HEK293T (cell line): Measurements from ENCODE around the gene IRAK3.
A peak's percentile ranks its signal among the peaks of the same experiment; 100 is the strongest.
"Not testable (repeated sequence)": the region's sequence is repeated elsewhere in the genome, so short reads cannot be mapped to it uniquely, and the experiment has no call there.

Source experiments
- CTCF ChIA-PET: fragments of 350-600 bp; formaldehyde crosslinking; extraction: SDS; loops from one replicate; lab custom pipeline; 2021; ENCODE audit warnings: antibody characterized with exemption, inconsistent platforms; lab: Yijun Ruan, JAX
- POLR2A ChIA-PET: fragments of 350-600 bp; formaldehyde crosslinking; extraction: SDS; loops from one replicate; lab custom pipeline; 2020; ENCODE audit warnings: antibody characterized with exemption, inconsistent platforms; lab: Yijun Ruan, JAX
- DNase-seq: peaks from one replicate; pipeline ENCODE4 v3.0.0; 2012; ENCODE audit warnings: mixed read lengths; ENCODE audit errors: extremely low spot score
- ARNT ChIP-seq: fragments of 450-650 bp; IDR thresholded peaks from 2 replicates; pipeline ENCODE4 v1.6.1; 2017; ENCODE audit warnings: mild to moderate bottlenecking
- BHLHE40 ChIP-seq: fragments of 450-650 bp; IDR thresholded peaks from 2 replicates; pipeline ENCODE4 v1.6.1; 2016; ENCODE audit warnings: mild to moderate bottlenecking, moderate library complexity, borderline replicate concordance
- CTBP1 ChIP-seq: fragments of 450-650 bp; IDR thresholded peaks from 2 replicates; pipeline ENCODE4 v1.6.1; 2016; ENCODE audit warnings: borderline replicate concordance
- ELF4 ChIP-seq: fragments of 450-650 bp; IDR thresholded peaks from 2 replicates; pipeline ENCODE4 v1.6.1; 2017; ENCODE audit warnings: antibody characterized with exemption
- FOXA1 ChIP-seq: fragments of 450-650 bp; IDR thresholded peaks from 2 replicates; pipeline ENCODE4 v1.6.1; 2016; ENCODE audit warnings: mild to moderate bottlenecking
- FOXK2 ChIP-seq: fragments of 450-650 bp; IDR thresholded peaks from 2 replicates; pipeline ENCODE4 v1.6.1; 2016; ENCODE audit warnings: mild to moderate bottlenecking
- FOXM1 ChIP-seq: fragments of 450-650 bp; IDR thresholded peaks from 2 replicates; pipeline ENCODE4 v1.6.1; 2017; ENCODE audit warnings: mild to moderate bottlenecking, borderline replicate concordance
- HDGF ChIP-seq: fragments of 450-650 bp; IDR thresholded peaks from 2 replicates; pipeline ENCODE4 v1.6.1; 2017; ENCODE audit warnings: antibody characterized with exemption, borderline replicate concordance
- L3MBTL2 ChIP-seq: fragments of 450-650 bp; conservative IDR thresholded peaks from 2 replicates; pipeline ENCODE4 v1.6.1; 2016; ENCODE audit warnings: mild to moderate bottlenecking
- LEF1 ChIP-seq: fragments of 450-650 bp; IDR thresholded peaks from 2 replicates; pipeline ENCODE4 v1.6.1; 2017; ENCODE audit warnings: mild to moderate bottlenecking, borderline replicate concordance
- NFRKB ChIP-seq: fragments of 450-650 bp; IDR thresholded peaks from 2 replicates; pipeline ENCODE4 v1.6.1; 2016; ENCODE audit warnings: mild to moderate bottlenecking, moderate library complexity
- PKNOX1 ChIP-seq: fragments of 450-650 bp; IDR thresholded peaks from 2 replicates; pipeline ENCODE4 v1.6.1; 2016
- SP1 ChIP-seq: fragments of 450-650 bp; IDR thresholded peaks from 2 replicates; pipeline ENCODE4 v1.6.1; 2017
- SUZ12 ChIP-seq: fragments of 450-650 bp; IDR thresholded peaks from 2 replicates; pipeline ENCODE4 v1.6.1; 2016; ENCODE audit warnings: mild to moderate bottlenecking
- TARDBP ChIP-seq: fragments of 450-650 bp; IDR thresholded peaks from 2 replicates; pipeline ENCODE4 v1.6.1; 2016
- ZNF384 ChIP-seq: fragments of 450-650 bp; IDR thresholded peaks from 2 replicates; pipeline ENCODE4 v1.6.1; 2016

IRAK3 gene

DNA sequence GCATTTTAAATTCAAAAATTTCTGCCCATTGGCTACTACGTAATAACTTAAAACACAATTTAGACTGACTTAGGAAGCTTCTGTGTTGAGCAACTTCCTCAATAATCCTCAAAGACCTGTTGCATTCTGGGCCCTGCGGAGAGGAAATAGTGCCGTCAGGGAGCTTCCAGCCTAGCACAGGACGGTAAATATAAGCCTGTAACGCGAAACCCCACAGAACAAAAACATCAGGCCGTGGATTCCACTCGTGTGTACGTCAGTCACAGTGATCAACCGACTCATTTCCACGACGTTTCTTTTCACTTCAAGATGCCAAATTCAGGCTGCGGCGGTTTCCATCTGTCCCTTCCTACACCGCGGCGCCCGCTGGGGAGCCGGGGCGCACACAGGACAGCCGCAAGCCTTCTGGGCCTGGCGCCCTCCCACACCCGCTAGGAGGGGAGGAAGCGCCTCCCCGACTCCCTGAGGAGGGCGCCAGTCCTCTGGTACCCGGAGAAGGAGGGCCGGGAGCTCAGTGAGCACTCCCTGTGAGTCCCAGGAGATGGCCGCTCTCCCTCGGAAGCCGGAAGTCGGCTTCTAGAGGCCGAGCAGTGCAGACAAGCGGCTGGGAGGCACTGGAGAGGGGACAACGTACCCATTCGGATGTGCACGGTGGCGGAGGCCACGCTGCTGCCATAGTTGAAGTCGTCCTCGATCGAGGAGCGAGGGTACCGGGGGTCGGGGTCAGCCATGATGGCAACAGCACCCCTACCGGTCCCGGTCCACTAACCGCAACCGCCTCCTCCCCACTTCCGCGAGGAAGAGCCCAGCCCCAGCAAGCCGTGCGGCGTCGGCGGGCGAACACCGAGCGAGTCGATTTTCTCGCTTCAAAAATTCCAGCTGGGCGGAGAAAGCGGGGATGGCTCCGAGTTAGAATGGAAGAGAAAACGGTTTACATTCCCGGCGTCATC is 19.5 kb upstream of the IRAK3 start, which contains the start of gene TMBIM4:
Gene TMBIM4 (minus strand): TSS at position 776 of the 950 bp plus-strand sequence. CDS start 45 bp downstream, at position 731.
- TF ChIP-seq ARNT (no peak), HDGF (no peak), PKNOX1 (no peak), ELF4 (peak; percentile 94), L3MBTL2 (peak; percentile 77), NFRKB (peak; percentile 68; the same call in 1 of the 2 replicates), SUZ12 (no peak), FOXA1 (no peak), FOXK2 (no peak), FOXM1 (no peak), ZNF384 (peak; percentile 43; the same call in 1 of the 2 replicates), SP1 (no peak), LEF1 (no peak), BHLHE40 (no peak), CTBP1 (no peak; the same call in 1 of the 2 replicates)
- POLR2A ChIA-PET = interaction anchor here (0.6 to 1.9 kb wide), 33 partner anchors 8 to 578 kb away, joined by 3 to 23 read pairs (median 5); partner anchors contain the start of genes HELB and LLPH
- DNase-seq = peak; percentile 87
- CTCF ChIA-PET = interaction anchor here (1.0 to 1.3 kb wide), 4 partner anchors 8 to 447 kb away, joined by 3 to 4 read pairs (median 3); no protein-coding TSS in a partner anchor

GRCh38 chr12:66170606-66171005 is 18.4 kb upstream of the IRAK3 start:
- POLR2A ChIA-PET = no interaction called here
- CTCF ChIA-PET = no interaction called here
- no peak for TF ChIP-seq TARDBP
- TF ChIP-seq FOXA1 = no peak
- TF ChIP-seq CTBP1 = no peak
- TF ChIP-seq ZNF384 = no peak
- no peak for TF ChIP-seq HDGF
- no peak for TF ChIP-seq FOXM1
- TF ChIP-seq BHLHE40 = no peak
- TF ChIP-seq SP1 = no peak
- no peak for TF ChIP-seq LEF1
- no peak for TF ChIP-seq NFRKB
- no peak for TF ChIP-seq FOXK2
- TF ChIP-seq ARNT = no peak
- TF ChIP-seq ELF4 = no peak
- no peak for TF ChIP-seq SUZ12
- no peak for TF ChIP-seq PKNOX1
- TF ChIP-seq L3MBTL2 = no peak

DNA sequence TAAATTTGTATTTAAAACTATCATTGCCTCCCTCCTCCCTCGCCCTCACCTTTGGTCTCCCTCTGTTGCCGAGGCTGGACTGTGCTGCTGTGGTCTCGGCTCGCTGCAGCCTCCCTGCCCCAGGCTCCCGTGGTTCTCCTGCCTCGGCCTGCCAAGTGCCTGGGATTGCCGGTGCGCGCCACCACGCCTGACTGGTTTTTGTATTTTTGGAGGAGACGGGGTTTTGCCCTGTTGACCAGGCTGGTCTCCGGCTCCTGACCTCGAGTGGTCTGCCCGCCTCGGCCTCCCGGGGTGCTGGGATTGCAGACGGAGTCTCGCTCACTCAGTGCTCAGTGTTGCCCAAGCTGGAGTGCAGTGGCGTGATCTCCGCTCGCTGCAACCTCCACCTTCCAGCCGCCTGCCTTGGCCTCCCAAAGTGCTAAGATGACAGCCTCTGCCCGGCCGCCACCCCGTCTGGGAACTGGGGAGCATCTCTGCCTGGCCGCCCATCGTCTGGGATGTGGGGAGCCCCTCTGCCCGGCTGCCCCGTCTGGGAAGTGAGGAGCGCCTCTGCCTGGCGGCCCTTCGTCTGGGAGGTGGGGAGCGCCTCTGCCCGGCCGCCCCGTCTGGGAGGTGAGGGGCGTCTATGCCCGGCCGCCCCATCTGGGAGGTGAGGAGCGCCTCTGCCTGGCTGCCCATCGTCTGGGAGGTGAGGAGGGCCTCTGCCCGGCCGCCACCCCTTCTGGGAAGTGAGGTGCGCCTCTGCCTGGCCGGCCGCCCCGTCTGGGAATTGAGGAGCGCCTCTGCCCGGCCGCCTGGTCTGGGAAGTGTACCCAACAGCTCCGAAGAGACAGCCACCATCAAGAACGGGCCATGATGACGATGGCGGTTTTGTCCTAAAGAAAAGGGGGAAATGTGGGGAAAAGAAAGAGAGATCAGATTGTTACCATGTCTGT is 14.4 kb upstream of the IRAK3 start:
- CTCF ChIA-PET, DNase-seq, POLR2A ChIA-PET: not testable (repeated sequence)

More at GRCh38 chr12:66170606-66171005, 18.4 kb upstream of the IRAK3 start:
- DNase-seq = no peak

- CTCF ChIA-PET = interaction anchor here (0.7 kb wide), 1 partner anchor 15 kb away, joined by 3 read pairs; no protein-coding TSS in a partner anchor
These were observed 12.7 kb upstream of the IRAK3 start for GRCh38 chr12:66176105-66176900.

More at GRCh38 chr12:66176105-66176900, 12.7 kb upstream of the IRAK3 start:
- TF ChIP-seq CTBP1 (no peak), ELF4 (no peak), L3MBTL2 (no peak), FOXK2 (no peak), ZNF384 (no peak), HDGF (no peak), PKNOX1 (no peak), LEF1 (no peak), FOXA1 (no peak), SP1 (no peak), SUZ12 (no peak), TARDBP (no peak), FOXM1 (no peak)
- no peak for DNase-seq
- POLR2A ChIA-PET = interaction anchor here (3.1 kb wide), 1 partner anchor 7 kb away, joined by 13 read pairs; the partner anchor contains the start of gene TMBIM4
